Transverse colon (tissue), 4 donors: ENCODE data around the gene CACNA1I. TPM values are rescaled to one million over a fixed set of nuclear protein-coding genes. Genes with fewer than 3 reads are reported as not detected.

Source experiments
- DNase-seq: peaks from one replicate; pipeline ENCODE4 v3.0.0-alpha.2; 2019
- H3K27ac ChIP-seq, 4 donors: fragments of 200-600 bp; sonication (generic); 2 replicates each; pipeline ENCODE4 v1.5.1; 2016 to 2018; ENCODE audit warnings: inconsistent platforms in 4 of 4
- H3K27me3 ChIP-seq: fragments of 200-600 bp; sonication (generic); 2 replicates; pipeline ENCODE4 v1.5.1; 2017; ENCODE audit warnings: inconsistent platforms
- H3K36me3 ChIP-seq, 4 donors: fragments of 200-600 bp; sonication (generic); 2 replicates each; pipeline ENCODE4 v1.5.1; 2017 to 2019; ENCODE audit warnings: inconsistent platforms in 4 of 4
- H3K4me1 ChIP-seq, 4 donors: fragments of 200-600 bp; sonication (generic); 2 replicates each; pipeline ENCODE4 v1.5.1; 2017 to 2020; ENCODE audit warnings: inconsistent platforms in 4 of 4
- H3K4me3 ChIP-seq, 4 donors: fragments of 200-600 bp; sonication (generic); 1 replicate in 1 of 4; 2 replicates in 3 of 4; pipeline versions ENCODE4 v1.5.1 to v1.6.1; 2017 to 2019; ENCODE audit warnings: inconsistent platforms in 4 of 4
- H3K9me3 ChIP-seq, 2 donors: fragments of 200-600 bp; sonication (generic); 2 replicates each; pipeline ENCODE4 v1.5.1; 2017 to 2019; ENCODE audit warnings: inconsistent platforms in 2 of 2
- EP300 ChIP-seq: sonication (generic); formaldehyde crosslinking; IDR thresholded peaks from one replicate; pipeline ENCODE4 v1.6.1; 2017; ENCODE audit warnings: antibody characterized with exemption, low read depth
- POLR2A ChIP-seq: fragments of 450-650 bp; IDR thresholded peaks from one replicate; pipeline ENCODE4 v1.6.1; 2016; ENCODE audit warnings: antibody characterized with exemption, mild to moderate bottlenecking, moderate library complexity
- POLR2AphosphoS5 ChIP-seq, 3 donors: sonication (generic); formaldehyde crosslinking; IDR thresholded peaks; one replicate each; pipeline ENCODE4 v1.6.1; 2016; ENCODE audit warnings: antibody characterized with exemption in 3 of 3
- WGBS, 2 donors: methylation state at CpG; one replicate each; pipeline ENCODE4 v1.1.5; 2018; ENCODE audit warnings: low coverage in 1 of 2; 5-methylcytosine and 5-hydroxymethylcytosine counted together
- in situ Hi-C, 4 donors: fragments of 200-750 bp; cut with MboI; loops; one replicate each; pipeline versions ENCODE4 v1.15.0 to v1.15.1; 2017; ENCODE audit warnings: low sequenced_read_pairs in 3 of 4, low pct_ligation_motif_present in 1 of 4, low pct_unique_long_range_greater_than_20kb in 1 of 4
- intact Hi-C: fragments of 100-400 bp; cut with DNase I; formaldehyde crosslinking; loops from one replicate; pipeline ENCODE4 v1.15.1; 2023; ENCODE audit warnings: low total_unique reads
- total RNA-seq, 4 donors: library from RNA; depleted of rRNA; stranded (reverse); fragments of >200 nt; gene quantifications; one replicate each; pipeline ENCODE4 v1.1.0, GENCODE V29; 2016
- TF ChIP-seq, protein P1 (sequence below), 5 experiments: fragments of 200-600 bp in 3 of 5; fragments of 450-650 bp in 2 of 5; sonication (generic) in 3 of 5; IDR thresholded peaks; 1 replicate in 2 of 5; 2 replicates in 3 of 5; pipeline ENCODE4 v1.5.1; 2016 to 2017; ENCODE audit warnings: antibody characterized with exemption in 5 of 5, inconsistent platforms in 3 of 5, mild to moderate bottlenecking in 2 of 5, moderate library complexity in 1 of 5

CACNA1I gene
- total RNA-seq, 4 donors from 2014 or later: 0.14 to 1.1 (median 0.66) TPM

DNA sequence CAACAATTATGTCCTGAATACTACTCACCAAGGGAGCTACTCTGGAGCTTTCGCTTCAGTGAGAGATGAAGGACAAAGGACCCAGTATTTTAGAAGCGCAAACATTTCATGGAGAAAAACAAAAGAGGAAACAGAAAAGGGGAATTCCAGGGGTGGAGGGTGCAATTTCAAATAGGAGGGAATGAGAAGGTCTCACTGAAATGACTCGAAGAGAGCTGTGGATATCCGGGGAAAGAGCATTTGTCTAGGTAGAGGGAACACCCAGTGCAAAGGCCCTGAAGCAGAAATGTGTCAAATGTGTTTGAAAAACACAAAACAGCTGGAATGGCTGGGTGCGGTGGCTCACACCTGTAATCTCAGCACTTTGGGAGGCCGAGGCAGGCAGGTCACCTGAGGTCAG lies 40.4 kb upstream of the CACNA1I start:
- intact Hi-C loops: no loop called here
- no peak overlapping the region for H3K4me3 ChIP-seq
- DNase-seq: no peak
- TF ChIP-seq POLR2A: peak; percentile 10
- TF ChIP-seq EP300: no peak
- no peak for TF ChIP-seq POLR2AphosphoS5 (IDR thresholded peaks at IDR 0.05)
- H3K4me1 ChIP-seq: peaks cover 42 to 63% (median 55%) of the 10 kb centered on the region in 4 donors
- H3K27ac ChIP-seq: peak overlapping the region in 3 of 4 donors; percentile 81 to 97 (median 85)
- H3K9me3 ChIP-seq: no peaks in the 10 kb centered on the region
- in situ Hi-C loops: loop anchor here (5.0 to 25.0 kb wide), 5 partner anchors 38 to 832 kb away; partner anchors contain the start of genes SGSM3 (in 3 of the 4), ADSL (in 1 of the 4) and CBX7 (in 1 of the 4)
- H3K27me3 ChIP-seq: no peaks in the 10 kb centered on the region
- 59 to 66% methylated on average over 6 of the region's 6 CpGs for WGBS, 2 donors
- no peaks in the 10 kb centered on the region for H3K36me3 ChIP-seq

DNA sequence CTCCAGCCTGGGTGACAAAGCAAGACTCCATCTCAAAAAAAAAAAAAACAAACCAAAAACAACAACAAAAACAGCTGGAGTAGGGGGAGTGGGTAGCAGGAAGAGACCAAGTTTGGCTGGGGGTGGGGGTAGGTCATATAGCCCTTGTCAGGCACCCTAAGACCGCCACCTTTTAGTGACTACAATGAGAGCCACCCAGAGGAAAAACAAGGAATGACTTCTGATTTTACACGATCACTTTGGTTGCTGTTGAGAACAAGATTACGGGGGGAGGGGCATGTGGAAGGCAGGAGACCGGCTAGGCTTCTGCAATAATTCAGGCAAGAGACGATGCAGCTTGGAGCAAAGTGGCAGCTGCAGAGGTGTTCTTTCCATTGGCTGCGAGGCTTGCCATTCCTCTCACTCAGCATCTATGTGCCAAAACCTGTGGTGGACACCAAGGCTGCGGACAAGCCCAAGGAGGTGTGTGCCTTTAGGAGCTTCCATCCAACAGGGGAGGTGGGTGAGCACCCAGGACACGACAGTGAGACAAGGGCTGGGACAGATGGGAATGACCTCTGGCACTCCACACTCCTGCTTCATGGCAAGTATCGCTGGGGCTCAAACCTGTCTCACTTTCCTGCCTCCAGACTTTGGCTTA lies 39.7 kb upstream of the CACNA1I start:
- Histone ChIP-seq H3K4me3 (no peak overlapping the region), H3K9me3 (no peaks in the 10 kb centered on the region), H3K4me1 (peaks cover 42 to 63% (median 53%) of the 10 kb centered on the region in 4 donors), H3K27me3 (no peaks in the 10 kb centered on the region), H3K27ac (peak overlapping the region in 2 of 4 donors; percentile 45 to 97), H3K36me3 (no peaks in the 10 kb centered on the region)
- 26 to 36% methylated on average over 2 to 9 of the region's 9 CpGs for WGBS, 2 donors
- no peak for DNase-seq
- TF ChIP-seq POLR2A (no peak), POLR2AphosphoS5 (IDR thresholded peaks at IDR 0.05) (no peak)
- TF ChIP-seq, protein P1, sequence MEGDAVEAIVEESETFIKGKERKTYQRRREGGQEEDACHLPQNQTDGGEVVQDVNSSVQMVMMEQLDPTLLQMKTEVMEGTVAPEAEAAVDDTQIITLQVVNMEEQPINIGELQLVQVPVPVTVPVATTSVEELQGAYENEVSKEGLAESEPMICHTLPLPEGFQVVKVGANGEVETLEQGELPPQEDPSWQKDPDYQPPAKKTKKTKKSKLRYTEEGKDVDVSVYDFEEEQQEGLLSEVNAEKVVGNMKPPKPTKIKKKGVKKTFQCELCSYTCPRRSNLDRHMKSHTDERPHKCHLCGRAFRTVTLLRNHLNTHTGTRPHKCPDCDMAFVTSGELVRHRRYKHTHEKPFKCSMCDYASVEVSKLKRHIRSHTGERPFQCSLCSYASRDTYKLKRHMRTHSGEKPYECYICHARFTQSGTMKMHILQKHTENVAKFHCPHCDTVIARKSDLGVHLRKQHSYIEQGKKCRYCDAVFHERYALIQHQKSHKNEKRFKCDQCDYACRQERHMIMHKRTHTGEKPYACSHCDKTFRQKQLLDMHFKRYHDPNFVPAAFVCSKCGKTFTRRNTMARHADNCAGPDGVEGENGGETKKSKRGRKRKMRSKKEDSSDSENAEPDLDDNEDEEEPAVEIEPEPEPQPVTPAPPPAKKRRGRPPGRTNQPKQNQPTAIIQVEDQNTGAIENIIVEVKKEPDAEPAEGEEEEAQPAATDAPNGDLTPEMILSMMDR (IDR thresholded peaks at IDR 0.05): peak; percentile 14 to 54 (median 26)
- in situ Hi-C loops (loop anchor here (5.0 to 25.0 kb wide), 5 partner anchors 39 to 831 kb away; partner anchors contain the start of genes SGSM3 (in 3 of the 4), ADSL (in 1 of the 4) and CBX7 (in 1 of the 4)), intact Hi-C loops (no loop called here)

DNA sequence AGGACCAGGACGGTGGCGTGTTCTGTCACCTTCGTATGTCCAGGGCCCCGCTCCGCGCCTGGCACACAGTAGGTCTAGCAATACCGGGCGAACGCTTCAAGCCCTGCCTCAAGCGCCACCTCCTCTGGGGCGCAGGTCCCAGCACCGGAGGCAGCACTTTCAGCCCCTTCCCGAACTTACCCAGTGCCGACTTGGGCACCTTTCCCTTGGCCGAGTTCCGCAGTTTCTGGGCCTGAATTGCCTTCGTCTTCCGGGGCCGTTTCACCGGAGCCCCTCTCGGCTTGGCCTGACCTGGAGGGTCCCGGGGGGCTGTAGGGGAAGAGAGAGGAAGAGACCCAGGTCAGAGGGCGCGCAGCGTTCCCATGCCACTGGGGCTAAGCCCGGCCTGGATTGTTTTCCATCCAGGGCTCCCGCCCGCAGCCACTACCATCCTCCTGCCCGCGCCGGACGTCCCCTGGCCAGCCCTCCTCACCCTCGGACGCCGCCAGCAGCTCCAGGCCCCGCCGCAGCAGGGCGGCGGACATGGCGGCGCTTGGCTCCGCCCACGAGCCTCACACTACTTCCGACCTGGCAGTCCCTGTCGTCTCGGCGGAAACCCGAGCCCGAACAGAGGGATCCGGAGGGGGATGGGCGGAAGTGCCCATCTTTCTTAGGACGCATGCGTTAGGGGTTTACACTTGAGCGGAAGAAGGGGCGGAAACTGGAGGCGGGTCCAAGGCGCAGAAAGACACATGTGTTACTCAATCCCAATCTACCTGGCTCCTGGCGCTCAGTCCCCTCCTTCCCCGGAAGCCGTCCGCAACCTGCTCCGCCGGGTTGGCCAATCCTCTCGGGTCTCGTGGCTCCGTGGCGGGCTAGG lies 38.1 kb upstream of the CACNA1I start, which contains the start of gene RPS19BP1:
RPS19BP1 (minus strand) TSS at position 534 of the 859 bp plus-strand sequence; CDS start at position 524, 10 bp downstream.
- H3K27ac ChIP-seq: peak within 1 kb of the TSS; percentile 91 to 97 (median 96)
- H3K27me3 ChIP-seq: no peaks in the 10 kb centered on the region
- peaks cover 37 to 54% (median 45%) of the 10 kb centered on the region in 4 donors for H3K4me1 ChIP-seq
- intact Hi-C loops (no loop called here), in situ Hi-C loops (loop anchor here (5.0 to 25.0 kb wide), 5 partner anchors 40 to 830 kb away; partner anchors contain the start of genes SGSM3 (in 3 of the 4), ADSL (in 1 of the 4) and CBX7 (in 1 of the 4))
- WGBS, 2 donors: 0% methylated on average over 61 of the region's 67 CpGs; no CpG with 5 or more reads in 1 of the 2 donors
- TF ChIP-seq, protein P1 (IDR thresholded peaks at IDR 0.05): no peak
- TF ChIP-seq POLR2AphosphoS5 (IDR thresholded peaks at IDR 0.05): peak; percentile 83 to 89 (median 83)
- TF ChIP-seq POLR2A: peak; percentile 91
- no peak for TF ChIP-seq EP300
- H3K4me3 ChIP-seq: peak within 1 kb of the TSS; percentile 66 to 94 (median 84)
- peak; percentile 100 for DNase-seq
- no peaks in the 10 kb centered on the region for H3K9me3 ChIP-seq
- no peaks in the 10 kb centered on the region for H3K36me3 ChIP-seq

DNA sequence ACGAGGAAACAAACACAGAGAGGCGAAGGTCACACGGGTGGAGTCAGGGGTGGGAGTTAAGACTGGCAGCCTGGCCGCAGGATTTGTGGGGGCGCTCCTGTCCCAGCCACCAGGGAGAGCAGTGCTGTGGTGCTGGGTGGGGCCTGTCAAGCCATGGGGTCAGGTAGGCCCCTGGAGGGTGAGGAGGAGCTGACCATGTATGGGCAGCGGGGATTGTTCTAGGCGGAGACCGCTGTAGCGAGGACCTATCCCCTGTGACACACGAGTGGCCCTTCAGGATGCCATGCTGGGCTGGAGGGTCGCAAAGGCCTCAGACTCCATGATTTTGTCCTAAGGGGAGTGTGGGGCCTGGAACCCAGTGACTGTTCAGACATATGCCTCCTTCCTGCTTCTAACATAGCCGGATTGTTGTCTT lies 36.5 kb upstream of the CACNA1I start:
- Histone ChIP-seq H3K27me3 (no peaks in the 10 kb centered on the region), H3K4me1 (peaks cover 21 to 37% (median 28%) of the 10 kb centered on the region in 4 donors), H3K36me3 (no peaks in the 10 kb centered on the region), H3K4me3 (no peak overlapping the region), H3K27ac (peak overlapping the region in 3 of 4 donors; percentile 6 to 22 (median 22)), H3K9me3 (no peaks in the 10 kb centered on the region)
- WGBS, 2 donors: 74 to 78% methylated on average over 8 to 12 of the region's 12 CpGs
- TF ChIP-seq POLR2AphosphoS5 (IDR thresholded peaks at IDR 0.05) (no peak), POLR2A (no peak), EP300 (no peak)
- TF ChIP-seq, protein P1 (IDR thresholded peaks at IDR 0.05): no peak
- in situ Hi-C loops (loop anchor here (5.0 to 25.0 kb wide), 5 partner anchors 42 to 828 kb away; partner anchors contain the start of genes SGSM3 (in 3 of the 4), ADSL (in 1 of the 4) and CBX7 (in 1 of the 4)), intact Hi-C loops (no loop called here)
- DNase-seq: no peak
